Peyer's patch (tissue), 4 donors: ENCODE results near the gene TACC2. TPM values are rescaled to one million over a fixed set of nuclear protein-coding genes. Genes with fewer than 3 reads are reported as not detected.

ENCODE experiments used
- DNase-seq, 3 donors: peaks; one replicate each; pipeline ENCODE4 v3.0.0-alpha.2; 2017 to 2019
- H3K27ac ChIP-seq, 4 donors: fragments of 200-600 bp; sonication (generic); one replicate each; pipeline ENCODE4 v1.5.1; 2016 to 2019
- H3K27me3 ChIP-seq, 2 donors: fragments of 200-600 bp; sonication (generic); one replicate each; pipeline ENCODE4 v1.5.1; 2019
- H3K36me3 ChIP-seq, 3 donors: fragments of 200-600 bp; sonication (generic); one replicate each; pipeline ENCODE4 v1.5.1; 2016 to 2019
- H3K4me1 ChIP-seq, 4 donors: fragments of 200-600 bp; sonication (generic); one replicate each; pipeline ENCODE4 v1.5.1; 2016 to 2019
- H3K4me3 ChIP-seq, 4 donors: fragments of 200-600 bp; sonication (generic); 1 replicate in 3 of 4; 2 replicates in 1 of 4; pipeline ENCODE4 v1.5.1; 2016 to 2019; ENCODE audit warnings: mild to moderate bottlenecking in 1 of 4
- H3K9me3 ChIP-seq, 4 donors: fragments of 200-600 bp; sonication (generic); one replicate each; pipeline ENCODE4 v1.5.1; 2016 to 2019; ENCODE audit warnings: mild to moderate bottlenecking in 1 of 4
- CTCF ChIP-seq, 6 experiments: fragments of 450-650 bp in 4 of 6; fragments of 200-600 bp in 2 of 6; sonication (generic) in 1 of 6; IDR thresholded peaks; one replicate each; pipeline ENCODE4 v1.5.1; 2017 to 2019; ENCODE audit warnings: antibody characterized with exemption in 6 of 6, mild to moderate bottlenecking in 3 of 6, moderate library complexity in 1 of 6
- POLR2A ChIP-seq, 2 donors: fragments of 450-650 bp; IDR thresholded peaks; one replicate each; pipeline ENCODE4 v1.5.1; 2017; ENCODE audit warnings: antibody characterized with exemption in 2 of 2, mild to moderate bottlenecking in 2 of 2, moderate library complexity in 2 of 2
- total RNA-seq, 4 donors: library from RNA; depleted of rRNA; stranded (reverse); fragments of >200 nt; gene quantifications; one replicate each; pipeline ENCODE4 v1.1.0, GENCODE V29; 2016

Gene TACC2
- total RNA-seq = 100 to 1,000 TPM in 2 of 4 donors, 10 to 100 TPM in 2; 91.6 to 140 (median 109) TPM

GRCh38 chr10:121988361-121989324, at the start of gene TACC2:
TACC2 (plus strand) TSS chr10:121989163; CDS start chr10:122021982, 32,819 bp downstream.
- H3K36me3 ChIP-seq = no peaks in the 10 kb centered on the region
- DNase-seq = no peak
- TF ChIP-seq POLR2A (IDR thresholded peaks at IDR 0.05) = no peak
- H3K27me3 ChIP-seq = no peaks in the 10 kb centered on the region
- H3K9me3 ChIP-seq = peaks cover 0 to 7% (median 2%) of the 10 kb centered on the region in 4 donors
- H3K4me3 ChIP-seq = peak within 1 kb of the TSS in 2 of 4 donors; percentile 18 to 22
- H3K4me1 ChIP-seq = peaks cover 0 to 12% (median 0%) of the 10 kb centered on the region in 4 donors
- peak within 1 kb of the TSS in 1 of 4 donors; percentile 16 for H3K27ac ChIP-seq

GRCh38 chr10:121941532-121941931, 47.4 kb upstream of the TACC2 start:
- H3K4me3 ChIP-seq = no peak overlapping the region
- TF ChIP-seq CTCF (IDR thresholded peaks at IDR 0.05) (no peak), POLR2A (IDR thresholded peaks at IDR 0.05) (no peak)
- no peak for DNase-seq
- H3K27ac ChIP-seq = no peak overlapping the region
- H3K9me3 ChIP-seq = no peaks in the 10 kb centered on the region
- no peaks in the 10 kb centered on the region for H3K27me3 ChIP-seq
- no peaks in the 10 kb centered on the region for H3K4me1 ChIP-seq
- no peaks in the 10 kb centered on the region for H3K36me3 ChIP-seq

- no peaks in the 10 kb centered on the region for H3K27me3 ChIP-seq
- H3K9me3 ChIP-seq = no peaks in the 10 kb centered on the region
- no peaks in the 10 kb centered on the region for H3K4me1 ChIP-seq
- no peaks in the 10 kb centered on the region for H3K36me3 ChIP-seq
- no peak for TF ChIP-seq POLR2A (IDR thresholded peaks at IDR 0.05)
- TF ChIP-seq CTCF (IDR thresholded peaks at IDR 0.05) = no peak
- no peak overlapping the region for H3K4me3 ChIP-seq
- no peak overlapping the region for H3K27ac ChIP-seq
- DNase-seq = no peak
Observed at GRCh38 chr10:121942749-121943416, 46.1 kb upstream of the TACC2 start.

- no peaks in the 10 kb centered on the region for H3K4me1 ChIP-seq
- no peak overlapping the region for H3K27ac ChIP-seq
- TF ChIP-seq CTCF (IDR thresholded peaks at IDR 0.05) = no peak
- no peak for TF ChIP-seq POLR2A (IDR thresholded peaks at IDR 0.05)
- H3K9me3 ChIP-seq = no peaks in the 10 kb centered on the region
- no peak for DNase-seq
- no peaks in the 10 kb centered on the region for H3K36me3 ChIP-seq
- H3K27me3 ChIP-seq = no peaks in the 10 kb centered on the region
- no peak overlapping the region for H3K4me3 ChIP-seq
Observed at GRCh38 chr10:121947343-121948330, 41.3 kb upstream of the TACC2 start.

- Histone ChIP-seq H3K9me3 (no peaks in the 10 kb centered on the region), H3K4me1 (no peaks in the 10 kb centered on the region), H3K27me3 (no peaks in the 10 kb centered on the region), H3K4me3 (no peak overlapping the region), H3K36me3 (no peaks in the 10 kb centered on the region), H3K27ac (no peak overlapping the region)
- TF ChIP-seq CTCF (IDR thresholded peaks at IDR 0.05) (no peak), POLR2A (IDR thresholded peaks at IDR 0.05) (no peak)
- DNase-seq = no peak
Observed at GRCh38 chr10:121949049-121949448, 39.9 kb upstream of the TACC2 start.
